SW 1271 (cell line): ENCODE results near the gene SOAT1.
"Not testable (repeated sequence)": the region's sequence is repeated elsewhere in the genome, so short reads cannot be mapped to it uniquely, and the experiment has no call there.

Experiments
- DNase-seq, 2 experiments: peaks; one replicate each; lab custom pipeline; 2025; lab: John Stamatoyannopoulos, UW

Gene SOAT1

GRCh38 chr1:179293340-179294327 is at the start of gene SOAT1:
TSS of gene SOAT1 (plus strand) at chr1:179293797. CDS start at chr1:179302685, 8,888 bp downstream.
- peak; percentile 57 to 84 for DNase-seq

- not testable (repeated sequence) for DNase-seq
Measured at GRCh38 chr1:179245426-179245825, 48.2 kb upstream of the SOAT1 start.

GRCh38 chr1:179247923-179248322 is 45.7 kb upstream of the SOAT1 start:
- DNase-seq, result no peak

- DNase-seq, result peak in 1 of 2 experiments; percentile 23
Measured at GRCh38 chr1:179251675-179252074, 41.9 kb upstream of the SOAT1 start.

- DNase-seq, result no peak
Measured at GRCh38 chr1:179252606-179253005, 41.0 kb upstream of the SOAT1 start.

- DNase-seq, result no peak
Measured at GRCh38 chr1:179253286-179253972, 40.2 kb upstream of the SOAT1 start.

GRCh38 chr1:179262183-179262582 is 31.4 kb upstream of the SOAT1 start:
- no peak for DNase-seq

- no peak for DNase-seq
Measured at GRCh38 chr1:179263121-179263520, 30.5 kb upstream of the SOAT1 start.

- no peak for DNase-seq
Measured at GRCh38 chr1:179264507-179264906, 29.1 kb upstream of the SOAT1 start.

- DNase-seq, result no peak
Measured at GRCh38 chr1:179269071-179269470, 24.5 kb upstream of the SOAT1 start.

GRCh38 chr1:179274424-179274823 is 19.2 kb upstream of the SOAT1 start:
- DNase-seq, result not testable (repeated sequence)

- DNase-seq, result no peak
Measured at GRCh38 chr1:179278920-179279319, 14.7 kb upstream of the SOAT1 start.

- no peak for DNase-seq
Measured at GRCh38 chr1:179283992-179284391, 9.6 kb upstream of the SOAT1 start.

GRCh38 chr1:179287946-179288345 is 5.7 kb upstream of the SOAT1 start:
- DNase-seq, result no peak

- DNase-seq, result no peak
Measured at GRCh38 chr1:179288977-179289376, 4.6 kb upstream of the SOAT1 start.

- DNase-seq, result peak in 1 of 2 experiments; percentile 35
Measured at GRCh38 chr1:179295164-179295755, 1.7 kb downstream of the SOAT1 start.

- DNase-seq, result no peak
Measured at GRCh38 chr1:179296356-179297104, 2.9 kb downstream of the SOAT1 start.

- DNase-seq, result no peak
Measured at GRCh38 chr1:179297105-179297378, 3.4 kb downstream of the SOAT1 start.

- DNase-seq, result no peak
Measured at GRCh38 chr1:179298952-179299351, 5.4 kb downstream of the SOAT1 start.

- no peak for DNase-seq
Measured at GRCh38 chr1:179300112-179300511, 6.5 kb downstream of the SOAT1 start.

GRCh38 chr1:179302070-179302469 is 8.5 kb downstream of the SOAT1 start:
- DNase-seq, result no peak

- no peak for DNase-seq
Measured at GRCh38 chr1:179303200-179303785, 9.7 kb downstream of the SOAT1 start.
